DMS53 (cell line): Measurements from ENCODE around the gene PRMT7.

Source experiments
- DNase-seq: peaks from one replicate; lab custom pipeline; 2025; lab: John Stamatoyannopoulos, UW

The PRMT7 gene

DNA sequence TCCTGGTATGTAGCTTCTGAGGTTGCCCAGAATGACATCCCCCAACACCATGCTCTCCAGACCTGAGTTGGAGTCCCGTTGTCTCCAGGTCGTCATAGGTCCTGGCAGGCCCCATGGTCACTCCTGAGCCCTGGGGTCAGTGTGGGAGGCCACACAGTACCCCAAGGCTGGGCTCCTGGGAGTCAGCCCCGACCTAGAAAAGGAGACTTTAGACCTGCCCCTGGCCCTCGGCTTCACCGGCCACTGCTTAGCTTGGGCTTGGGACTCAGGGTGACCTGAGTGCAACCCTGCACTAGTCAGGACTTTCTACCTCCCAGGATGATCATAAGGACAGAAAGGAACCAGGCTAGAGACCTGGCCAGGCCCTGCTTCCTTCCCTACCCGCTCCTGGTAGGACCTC, 65.8 kb downstream of the PRMT7 start:
- no peak for DNase-seq

DNA sequence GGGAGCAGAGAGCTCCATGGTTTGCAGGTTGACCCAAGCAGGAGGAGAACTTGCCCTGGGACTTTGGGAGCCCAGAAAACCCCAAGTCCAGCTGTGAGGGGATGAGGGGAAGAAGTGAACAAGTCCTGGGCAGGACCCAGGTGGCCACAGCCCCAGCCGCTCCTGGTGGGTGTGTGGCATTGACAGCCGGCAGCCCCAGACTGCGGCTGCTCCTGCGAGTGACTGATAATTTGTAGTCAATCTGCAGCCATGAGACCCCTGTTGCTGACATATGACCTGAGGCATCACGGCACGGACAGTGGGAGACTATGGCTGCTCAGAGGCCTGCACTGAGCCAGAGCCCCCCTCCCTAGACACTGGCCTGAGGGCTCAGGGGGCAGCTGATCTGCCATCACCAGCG, 66.4 kb downstream of the PRMT7 start:
- DNase-seq = no peak

DNA sequence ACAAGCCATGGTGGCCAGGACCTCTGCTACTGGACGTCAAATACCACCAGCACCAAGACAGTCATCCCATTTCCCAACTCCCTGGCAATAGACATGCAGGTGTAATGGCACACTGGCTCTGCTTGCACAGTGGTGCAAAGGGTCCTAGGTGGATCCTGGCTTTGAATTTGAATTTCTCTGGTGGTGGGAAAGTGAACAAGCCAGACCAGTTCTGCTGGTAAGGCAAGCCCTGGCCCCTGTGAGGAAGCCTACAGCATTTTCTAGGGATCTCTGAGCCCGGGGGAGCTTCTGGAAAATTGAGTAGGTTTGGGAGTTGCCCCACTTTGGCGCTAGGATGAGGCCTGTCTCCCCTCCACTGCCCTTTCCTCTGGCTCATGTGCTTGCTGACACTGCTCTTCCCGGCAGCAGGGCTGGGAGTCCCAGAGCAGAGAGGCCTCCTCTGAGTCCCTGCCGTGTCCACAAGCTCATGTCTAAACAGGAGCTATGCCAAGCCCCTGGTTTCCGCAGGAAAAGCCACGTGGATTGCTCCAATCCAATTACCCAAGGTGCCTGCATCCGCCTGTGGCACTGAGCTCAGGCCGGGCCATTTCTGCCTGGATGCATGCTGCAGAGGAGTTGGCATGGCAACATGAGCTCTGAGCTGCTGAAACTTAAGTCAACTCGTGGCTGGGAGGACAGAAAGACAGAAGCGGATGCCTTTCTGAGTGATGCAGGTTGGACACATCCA, 67.0 kb downstream of the PRMT7 start:
- peak; percentile 17 for DNase-seq

DNA sequence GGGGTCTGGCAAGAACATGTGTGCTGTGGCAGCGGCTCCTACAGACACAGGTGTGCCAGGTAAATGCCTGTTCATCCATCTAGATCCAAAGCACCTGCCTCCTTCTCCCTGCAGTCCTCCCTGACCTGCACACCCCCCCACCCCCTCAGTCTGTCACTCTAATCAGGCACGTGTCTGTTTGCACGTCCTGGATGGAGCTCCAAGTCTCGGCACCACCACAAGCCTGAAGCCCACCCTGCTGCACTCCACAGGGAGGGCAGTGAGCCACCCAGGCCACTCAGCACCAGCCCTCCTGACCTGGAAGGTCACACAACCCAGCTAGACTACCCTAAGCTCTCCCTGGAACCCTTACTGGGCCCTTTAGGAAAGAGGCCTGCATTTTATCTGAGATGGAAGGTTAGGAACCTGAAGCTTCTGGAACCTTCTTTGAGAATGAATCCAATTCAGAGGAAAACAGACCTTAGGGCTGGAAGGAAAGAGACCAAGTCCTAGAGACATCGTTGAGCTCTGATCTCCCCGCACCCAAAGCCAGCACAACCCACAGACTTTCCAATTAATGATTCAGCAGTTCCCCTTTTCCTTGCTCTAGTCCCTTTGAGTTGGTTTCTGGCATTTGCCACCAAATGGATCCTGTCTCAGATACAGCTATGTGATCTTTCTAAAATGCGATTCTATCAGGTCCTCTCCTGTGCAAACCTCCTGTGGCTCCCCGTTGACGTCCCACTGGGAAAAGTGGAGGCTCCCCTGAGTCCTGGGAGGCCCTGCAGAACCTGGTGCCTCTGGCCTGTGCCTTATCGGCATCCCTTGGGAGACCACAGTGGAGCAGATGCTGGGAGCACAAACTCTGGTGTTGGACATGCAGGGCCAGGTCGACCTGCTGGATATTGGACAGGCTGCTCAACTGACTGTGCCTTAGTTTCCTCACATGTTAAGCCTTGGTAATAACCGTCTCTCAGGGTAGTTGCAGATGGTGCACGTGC, 67.9 kb downstream of the PRMT7 start:
- DNase-seq = no peak

DNA sequence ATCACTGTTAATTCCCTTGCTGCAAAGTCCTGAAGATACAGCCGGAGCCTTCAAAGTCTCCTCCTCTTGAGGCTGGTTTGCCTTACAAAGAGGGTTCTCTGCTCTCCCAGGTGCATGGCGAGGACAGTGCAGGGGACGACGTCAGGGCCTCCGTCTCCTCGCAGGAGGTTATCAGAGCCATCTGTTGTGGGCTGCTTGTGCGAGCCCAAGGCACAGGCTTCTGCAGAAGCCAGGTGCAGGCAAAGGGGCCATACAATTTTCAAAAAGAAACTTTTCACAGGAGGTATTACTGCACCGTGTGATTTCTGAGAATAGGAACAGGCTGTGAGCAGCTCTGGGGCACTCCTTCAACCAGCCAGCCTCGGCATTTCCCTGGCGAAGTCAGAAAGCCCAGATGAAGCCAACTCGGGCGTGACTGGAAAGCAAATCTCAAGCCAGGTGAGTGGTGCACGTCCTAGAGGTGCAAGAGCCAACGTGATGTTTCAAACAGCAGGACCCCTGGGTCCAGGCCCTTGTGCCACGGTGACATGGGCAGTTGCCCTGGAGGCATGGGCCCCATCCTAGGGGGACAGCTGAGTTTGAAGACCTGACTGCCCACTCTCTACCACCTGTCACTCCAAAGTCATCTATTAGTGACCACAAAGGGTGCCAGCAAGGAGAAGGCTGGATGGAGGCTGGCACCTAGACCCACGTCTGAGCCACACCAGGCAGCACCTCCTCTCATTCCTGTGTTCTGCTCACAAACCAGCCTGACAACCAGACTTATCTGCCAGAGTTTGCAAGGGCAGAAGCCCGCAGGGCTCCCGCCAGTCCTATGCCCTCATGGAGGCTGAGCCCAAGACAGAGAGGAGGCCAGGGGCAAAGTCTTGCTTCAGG, 68.9 kb downstream of the PRMT7 start:
- no peak for DNase-seq

DNA sequence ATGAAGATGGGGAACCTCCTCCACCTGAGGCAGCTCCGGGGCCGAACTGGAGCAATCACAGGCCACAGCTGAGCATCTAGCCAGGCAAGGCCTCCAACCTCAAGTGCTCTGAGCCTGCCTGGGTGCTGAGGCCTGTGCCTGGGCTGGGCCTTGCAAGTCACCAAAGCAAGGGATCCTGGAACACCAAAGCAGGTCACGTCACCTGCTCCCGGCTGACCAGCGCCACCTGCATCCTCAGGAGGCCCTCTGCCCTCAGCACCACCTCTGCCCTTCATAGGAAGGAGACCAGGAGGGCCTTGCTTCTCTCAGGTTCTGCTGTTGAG, 69.5 kb downstream of the PRMT7 start:
- DNase-seq = no peak

DNA sequence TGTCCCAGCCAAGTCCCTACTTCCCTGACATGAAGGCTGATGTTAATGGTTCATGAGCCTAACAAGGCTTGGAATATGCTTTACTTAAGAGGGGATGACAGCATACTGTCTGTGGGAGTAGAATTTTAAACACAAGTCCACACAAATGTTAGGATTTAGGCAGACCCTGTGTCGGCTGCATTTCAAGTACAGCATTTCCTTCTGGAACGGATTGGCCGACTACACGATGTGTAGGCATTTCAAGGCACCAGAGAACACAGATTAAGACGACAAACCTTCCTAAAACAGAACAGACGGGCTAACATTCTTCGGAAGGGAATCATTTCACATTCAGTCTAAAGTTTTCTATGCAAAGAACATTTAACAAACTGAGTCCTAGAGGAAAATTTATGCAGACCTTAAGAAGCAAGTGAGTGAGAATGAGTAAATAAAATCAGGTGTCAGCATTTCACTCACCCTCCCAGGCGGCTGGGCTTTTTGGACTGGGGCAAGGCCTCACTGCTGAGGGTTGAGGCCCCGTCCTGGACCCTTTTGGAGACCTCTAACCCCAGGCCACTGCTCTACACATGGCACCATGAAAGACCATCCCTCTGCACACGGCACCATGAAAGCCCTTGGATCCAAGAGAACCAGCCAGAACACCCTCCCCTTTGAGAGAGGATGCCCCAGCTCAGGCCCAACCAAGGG, 70.0 kb downstream of the PRMT7 start:
- DNase-seq = no peak

DNA sequence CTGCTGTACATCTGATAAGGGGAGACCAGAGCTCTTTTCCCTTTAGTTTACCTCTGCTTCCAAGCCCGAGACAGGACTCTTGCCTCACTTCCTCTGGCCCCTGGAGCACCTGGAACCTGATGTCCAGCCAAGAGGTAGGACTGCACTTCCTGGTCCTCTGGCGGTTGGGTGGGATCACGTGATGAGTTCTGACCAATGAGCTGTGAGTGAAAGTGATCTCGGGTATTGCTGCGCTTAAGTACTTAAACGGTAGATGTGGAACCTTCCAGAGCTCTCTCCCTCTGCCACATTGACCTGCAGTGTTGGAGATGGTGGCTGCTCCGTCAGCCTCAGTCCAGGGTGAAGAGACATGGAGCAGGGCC, 70.5 kb downstream of the PRMT7 start:
- DNase-seq = no peak

DNA sequence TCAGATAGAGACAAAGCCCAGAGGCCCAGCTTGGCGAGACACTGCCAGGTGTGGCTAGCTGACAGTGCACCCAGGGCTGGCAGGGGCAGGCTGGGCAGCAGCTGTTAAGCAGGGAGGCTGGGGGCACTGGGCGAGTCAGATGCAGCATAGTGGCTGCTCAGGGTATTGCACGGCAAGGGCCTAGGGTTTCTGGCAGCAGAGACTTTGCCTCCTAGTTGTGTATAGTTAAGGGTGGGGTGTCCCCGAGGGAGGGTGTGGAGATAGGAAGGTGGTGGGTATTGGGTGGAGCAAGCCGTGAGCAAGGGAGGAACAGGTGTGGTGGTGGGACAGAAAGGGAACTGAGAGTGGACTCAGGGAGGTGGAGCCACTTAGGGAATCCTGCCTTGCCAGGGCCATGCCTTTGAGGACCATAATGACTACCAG, 71.5 kb downstream of the PRMT7 start:
- DNase-seq = peak; percentile 30

DNA sequence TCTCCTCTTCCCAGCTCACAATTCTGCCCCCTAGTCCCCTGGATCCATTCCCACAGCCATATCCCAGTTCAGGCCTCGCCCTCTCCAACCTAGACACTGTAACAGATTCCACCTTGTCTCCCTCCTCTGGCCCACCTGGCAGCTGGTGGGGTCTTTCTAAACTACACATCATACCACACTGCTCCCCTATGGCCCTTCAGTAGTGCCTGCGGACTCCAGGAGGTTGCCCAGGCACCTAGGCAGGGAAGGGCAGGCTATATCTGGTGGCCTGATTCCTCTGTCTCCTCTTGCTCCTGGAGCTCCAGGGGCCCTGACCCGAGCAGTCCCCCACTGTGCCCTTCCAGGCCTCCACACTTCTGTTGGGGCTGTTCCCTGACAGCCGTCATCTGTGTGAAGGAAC, 73.0 kb downstream of the PRMT7 start:
- DNase-seq = no peak

DNA sequence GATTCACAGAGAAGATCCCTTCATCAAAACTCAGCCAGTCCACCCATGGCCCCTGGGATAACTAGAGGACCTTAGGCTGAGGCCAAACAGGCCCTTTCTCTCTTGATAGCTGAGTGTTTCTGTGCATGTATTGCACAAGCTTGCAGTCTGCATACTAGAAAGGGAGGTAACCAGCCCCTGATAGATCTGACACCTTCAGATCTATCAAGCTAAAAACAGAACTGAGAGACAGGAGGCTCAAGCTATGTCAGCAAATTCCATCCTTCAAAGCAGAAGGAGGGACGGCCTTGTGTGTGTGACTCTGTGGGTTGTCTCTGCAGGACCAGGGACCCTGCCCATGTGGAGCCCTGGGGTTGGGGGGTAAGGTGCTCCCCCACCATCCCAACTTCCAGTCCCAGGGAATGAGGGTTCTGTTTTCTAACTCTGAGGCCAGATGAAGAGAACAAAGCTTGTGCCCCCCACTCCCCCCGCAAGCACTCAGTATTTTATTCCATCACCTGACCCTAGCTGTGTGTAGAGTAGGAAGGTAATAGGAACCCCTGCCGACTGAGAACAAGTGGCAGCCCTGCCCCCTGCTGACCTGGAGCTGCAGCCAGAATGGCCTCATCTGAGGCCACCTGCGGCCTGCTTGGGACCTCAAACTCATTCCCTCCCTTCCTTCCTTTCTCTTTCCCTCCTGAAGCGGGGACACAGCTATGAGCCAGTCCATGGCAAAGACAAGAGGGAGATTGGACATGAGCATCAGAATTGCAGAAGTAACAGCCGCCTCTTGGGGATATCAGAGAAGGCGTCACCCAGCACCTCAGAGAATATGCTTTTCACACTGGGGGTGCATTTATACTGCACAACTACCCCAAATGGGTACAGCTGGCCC, 73.7 kb downstream of the PRMT7 start:
- no peak for DNase-seq

DNA sequence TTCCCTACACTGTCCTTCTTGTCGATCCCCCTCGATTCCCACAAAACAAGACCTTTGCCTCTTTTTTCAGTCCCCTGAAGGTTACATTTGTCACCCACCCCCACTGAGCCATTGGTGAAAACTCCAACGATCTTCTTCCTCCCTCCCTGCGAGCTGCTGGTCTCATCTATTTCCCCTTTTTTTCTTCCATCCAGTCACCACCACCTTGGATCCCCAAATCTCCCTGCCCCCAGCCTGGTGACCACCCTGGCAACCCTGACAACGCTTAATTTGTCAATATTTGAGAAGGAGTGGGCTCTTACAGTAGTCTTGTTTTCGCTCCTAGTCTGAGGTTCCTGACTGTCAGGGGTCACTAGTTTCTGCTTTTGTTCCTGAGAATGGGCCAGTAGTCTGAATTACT, 74.6 kb downstream of the PRMT7 start:
- DNase-seq = no peak

DNA sequence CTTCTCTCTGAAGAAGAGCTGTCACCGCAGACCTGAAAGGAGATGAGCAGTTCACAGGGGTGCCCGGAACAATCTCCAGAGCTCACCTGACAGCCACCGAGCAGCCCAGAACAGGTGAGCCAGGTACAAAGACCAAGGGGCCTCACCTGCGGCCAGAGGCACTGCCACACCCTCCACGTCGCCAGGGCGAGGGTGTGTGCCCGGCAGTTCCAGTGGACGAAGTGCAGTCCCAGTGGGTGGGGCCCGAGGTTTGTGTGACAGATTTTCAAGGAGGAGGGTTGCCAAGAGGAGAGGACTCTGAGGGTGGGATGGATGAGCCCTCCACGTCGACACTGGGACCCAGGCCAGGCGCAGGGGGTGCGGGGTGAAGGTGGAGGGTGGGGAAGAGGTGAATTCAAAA, 75.8 kb downstream of the PRMT7 start:
- DNase-seq = no peak

DNA sequence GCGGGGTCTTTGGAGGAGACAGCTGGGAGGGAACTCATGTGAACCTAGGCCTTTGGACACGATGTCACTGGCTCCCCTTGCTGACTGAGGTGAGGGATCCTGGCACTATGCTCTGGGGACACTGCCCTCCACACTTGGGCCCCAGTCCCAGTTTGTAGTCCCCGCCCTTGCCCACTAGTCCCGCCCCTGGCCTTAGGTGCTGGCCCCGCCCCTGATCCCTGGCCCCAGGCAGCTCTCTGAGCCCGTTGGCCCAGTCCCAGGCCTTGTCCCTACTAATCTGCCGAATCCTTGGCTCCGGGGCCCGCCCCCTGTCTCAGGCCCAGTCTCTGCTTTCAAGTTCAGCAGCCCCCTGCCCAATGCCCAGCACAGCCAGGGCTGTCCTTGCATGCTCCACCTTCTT, 76.5 kb downstream of the PRMT7 start:
- no peak for DNase-seq

DNA sequence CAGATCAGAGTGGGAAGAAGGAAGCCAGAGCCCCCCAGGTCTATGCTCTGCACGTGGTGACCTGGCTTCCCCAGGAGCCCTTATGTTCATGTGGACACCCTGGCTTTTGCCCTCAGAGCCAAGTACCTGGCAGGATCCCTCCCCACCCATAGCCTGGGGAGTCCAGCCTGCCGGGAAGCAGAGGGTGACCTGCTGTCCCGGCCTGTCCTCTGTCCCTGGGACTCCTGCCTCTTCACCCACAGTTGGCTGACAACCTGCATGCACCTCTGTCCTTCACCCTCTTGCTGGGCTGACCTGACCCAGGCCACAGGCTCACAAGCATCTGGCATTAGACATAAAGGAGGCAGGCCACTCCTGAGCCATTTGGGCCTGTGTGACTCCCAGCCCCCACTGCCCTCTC, 77.3 kb downstream of the PRMT7 start:
- DNase-seq = no peak

DNA sequence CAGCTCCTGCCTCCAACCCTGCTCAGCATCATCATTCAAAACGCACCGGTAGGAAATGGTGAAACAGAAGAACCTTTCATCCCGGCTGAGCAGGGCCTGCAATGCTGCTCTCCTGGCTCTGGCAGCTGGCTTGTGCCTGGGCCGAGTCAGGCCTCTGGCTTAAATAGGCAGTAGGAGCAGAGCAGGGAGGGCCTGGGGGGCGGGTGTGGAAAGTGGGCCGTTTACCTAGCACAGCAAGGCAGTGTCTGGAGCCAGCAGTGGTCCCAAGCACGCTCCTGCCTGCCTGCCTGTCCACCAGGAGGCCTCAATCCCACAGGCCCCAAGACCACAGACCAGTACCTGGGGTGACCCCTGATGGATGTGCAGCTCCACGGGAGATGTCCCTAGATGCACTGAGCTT, 78.2 kb downstream of the PRMT7 start:
- no peak for DNase-seq

DNA sequence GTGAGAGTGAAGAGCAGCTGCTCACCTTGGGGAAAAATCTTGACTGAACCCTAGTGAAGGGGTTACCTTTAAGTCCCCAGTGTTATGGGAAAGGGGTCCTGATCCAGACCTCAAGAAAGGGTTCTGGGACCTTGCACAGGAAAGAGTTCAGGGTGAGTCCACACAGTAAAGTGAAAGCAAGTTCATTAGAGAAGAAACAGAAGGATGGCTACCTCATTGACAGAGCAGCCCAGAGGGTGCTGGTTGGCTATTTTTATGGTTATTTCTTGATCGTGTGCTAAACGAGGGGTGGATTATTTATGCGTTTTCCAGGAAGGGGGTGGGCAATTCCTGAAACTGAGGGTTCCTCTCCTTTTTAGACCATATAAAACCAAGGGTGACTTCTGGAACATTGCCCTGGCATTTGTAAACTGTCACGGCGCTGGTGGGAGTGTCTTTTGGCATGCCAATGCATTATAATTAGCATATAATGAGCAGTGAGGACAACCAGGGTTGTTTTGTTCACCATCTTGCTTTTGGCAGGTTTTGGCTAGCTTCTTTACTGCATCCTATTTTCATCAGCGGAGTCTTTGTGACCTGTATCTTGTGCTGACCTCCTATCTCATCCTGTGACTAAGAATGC, 79.0 kb downstream of the PRMT7 start:
- DNase-seq = no peak

DNA sequence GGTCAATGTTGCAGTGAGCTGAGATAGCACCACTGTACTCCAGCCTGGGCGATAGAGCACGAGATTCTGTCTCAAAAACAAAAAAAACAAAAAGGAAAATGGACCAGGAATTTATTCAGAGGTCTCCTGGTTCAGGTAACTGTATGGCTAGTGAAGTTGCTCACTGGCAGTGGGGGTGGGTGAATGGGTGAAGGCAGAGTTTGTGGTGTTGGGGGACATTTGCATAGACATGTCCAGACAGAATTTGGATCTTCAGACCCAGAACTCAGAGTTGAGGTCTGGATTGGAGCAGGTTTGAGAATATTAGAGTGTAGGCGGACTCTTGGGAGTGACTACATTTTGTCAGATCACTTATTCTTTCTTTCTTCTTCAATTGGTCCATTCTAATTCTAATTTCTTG, 82.5 kb downstream of the PRMT7 start:
- no peak for DNase-seq

DNA sequence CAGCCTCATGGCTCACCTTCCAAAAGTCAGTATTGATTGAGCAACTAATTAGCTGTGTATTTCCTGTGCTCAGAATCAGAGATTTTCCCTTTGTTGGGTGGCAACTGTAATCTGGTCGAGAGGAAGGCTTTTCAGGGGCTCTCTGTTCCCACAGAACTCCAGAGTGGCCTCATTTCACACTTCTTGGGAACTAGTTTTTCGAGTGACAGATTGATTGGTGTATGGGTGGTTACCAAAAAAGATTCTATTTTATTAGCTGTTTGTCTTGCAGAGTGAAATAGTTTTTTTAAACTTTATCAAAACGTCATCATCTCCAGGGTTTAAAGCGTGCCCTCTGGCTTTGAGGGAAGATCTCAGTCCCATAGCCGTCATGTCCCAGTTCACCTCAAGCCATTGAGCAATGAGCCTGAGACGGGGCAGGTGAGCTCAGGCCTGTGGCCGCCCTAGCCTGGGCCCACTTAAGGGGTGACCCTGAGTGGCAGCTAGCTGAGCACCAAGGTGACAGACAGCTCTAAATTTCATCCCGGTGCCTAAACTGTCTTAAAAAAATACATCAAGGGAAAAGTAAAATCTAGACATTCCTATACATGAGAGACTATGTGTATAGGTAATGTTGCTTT, 84.5 kb downstream of the PRMT7 start:
- DNase-seq = no peak

DNA sequence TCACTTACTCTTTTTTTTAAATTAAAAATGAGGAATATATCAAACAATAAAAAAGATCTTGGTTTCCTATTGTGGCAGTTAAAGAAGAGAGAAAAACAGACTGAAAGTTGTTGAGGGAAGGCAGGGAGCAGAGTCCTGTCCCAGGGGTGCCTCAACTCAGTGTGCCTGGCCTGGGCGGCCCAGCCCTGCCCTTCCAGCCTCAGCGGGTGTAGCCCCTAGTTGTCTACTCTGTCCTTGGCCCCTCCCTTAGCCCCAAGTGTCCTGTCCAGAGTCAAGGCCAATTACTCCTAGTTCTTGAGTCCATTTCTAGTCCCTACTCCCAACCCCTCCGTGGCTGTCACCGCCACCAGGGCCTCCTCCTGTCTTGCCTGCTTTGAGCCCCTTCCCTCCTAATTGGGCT, 85.0 kb downstream of the PRMT7 start:
- no peak for DNase-seq
